ENCODE measurements around the gene ATG9B.
A peak's percentile ranks its signal among the peaks of the same experiment; 100 is the strongest.
"Not testable (repeated sequence)": the region's sequence is repeated elsewhere in the genome, so short reads cannot be mapped to it uniquely, and the experiment has no call there.

ATG9B gene

GRCh38 chr7:151047976-151048815, 23.9 kb upstream of the ATG9B start, which contains the start of gene ASIC3:
ASIC3 (plus strand) TSS chr7:151048531; CDS start chr7:151048886, 355 bp downstream.
- Mint-ChIP-seq H3K4me1 (peaks cover 7% of the 10 kb centered on the region), H3K4me3 (no peak within 1 kb of the TSS), H3K36me3 (peaks cover 5% of the 10 kb centered on the region), H3K27ac (peak within 1 kb of the TSS; percentile 76), H3K9me3 (no peaks in the 10 kb centered on the region)
- DNase-seq (ENCODE audit: low spot score in 2 of 2) (no peak), ATAC-seq (no peak)

- Mint-ChIP-seq H3K27ac (peak overlapping the region; percentile 76), H3K4me1 (no peaks in the 10 kb centered on the region), H3K36me3 (peaks cover 5% of the 10 kb centered on the region), H3K4me3 (no peak overlapping the region), H3K9me3 (no peaks in the 10 kb centered on the region)
- DNase-seq (ENCODE audit: low spot score in 2 of 2) (no peak), ATAC-seq (no peak)
Observed at GRCh38 chr7:151046603-151047573, 22.6 kb upstream of the ATG9B start.

GRCh38 chr7:151045967-151046366, 21.7 kb upstream of the ATG9B start:
- DNase-seq (ENCODE audit: low spot score in 2 of 2): no peak
- H3K4me1 Mint-ChIP-seq: no peaks in the 10 kb centered on the region
- peak overlapping the region; percentile 43 for H3K27ac Mint-ChIP-seq
- H3K36me3 Mint-ChIP-seq: peaks cover 5% of the 10 kb centered on the region
- H3K9me3 Mint-ChIP-seq: no peaks in the 10 kb centered on the region
- ATAC-seq: no peak
- H3K4me3 Mint-ChIP-seq: no peak overlapping the region

- Mint-ChIP-seq H3K36me3 (peaks cover 5% of the 10 kb centered on the region), H3K27ac (peak overlapping the region; percentile 43)
- no peak for ATAC-seq
Observed at GRCh38 chr7:151045262-151045661, 21.0 kb upstream of the ATG9B start.

GRCh38 chr7:151043959-151044358, 19.7 kb upstream of the ATG9B start:
- Mint-ChIP-seq H3K27ac (no peak overlapping the region), H3K4me3 (no peak overlapping the region), H3K4me1 (peaks cover 14% of the 10 kb centered on the region), H3K36me3 (peaks cover 11% of the 10 kb centered on the region), H3K9me3 (no peaks in the 10 kb centered on the region)
- DNase-seq (ENCODE audit: low spot score in 2 of 2): no peak
- no peak for ATAC-seq

More at GRCh38 chr7:151045262-151045661, 21.0 kb upstream of the ATG9B start:
- DNase-seq (ENCODE audit: low spot score in 2 of 2): no peak
- no peak overlapping the region for H3K4me3 Mint-ChIP-seq
- H3K9me3 Mint-ChIP-seq: no peaks in the 10 kb centered on the region
- H3K4me1 Mint-ChIP-seq: peaks cover 1% of the 10 kb centered on the region

- H3K36me3 Mint-ChIP-seq: peaks cover 12% of the 10 kb centered on the region
- not testable (repeated sequence) for H3K4me3 Mint-ChIP-seq; DNase-seq (ENCODE audit: low spot score in 2 of 2); H3K27ac Mint-ChIP-seq; ATAC-seq; H3K9me3 Mint-ChIP-seq
- peaks cover 20% of the 10 kb centered on the region for H3K4me1 Mint-ChIP-seq
Observed at GRCh38 chr7:151043449-151043848, 19.2 kb upstream of the ATG9B start.

- ATAC-seq (no peak), DNase-seq (ENCODE audit: low spot score in 2 of 2) (no peak)
- Mint-ChIP-seq H3K9me3 (no peaks in the 10 kb centered on the region), H3K4me1 (peaks cover 21% of the 10 kb centered on the region), H3K4me3 (no peak overlapping the region), H3K36me3 (peaks cover 28% of the 10 kb centered on the region), H3K27ac (peak overlapping the region; percentile 78)
Observed at GRCh38 chr7:151040616-151041375, 16.5 kb upstream of the ATG9B start.

- peak overlapping the region; percentile 97 for H3K27ac Mint-ChIP-seq
- DNase-seq (ENCODE audit: low spot score in 2 of 2): no peak
- H3K4me3 Mint-ChIP-seq: peak overlapping the region; percentile 56
- ATAC-seq: no peak
- peaks cover 28% of the 10 kb centered on the region for H3K36me3 Mint-ChIP-seq
- H3K9me3 Mint-ChIP-seq: no peaks in the 10 kb centered on the region
- H3K4me1 Mint-ChIP-seq: peaks cover 21% of the 10 kb centered on the region
Observed at GRCh38 chr7:151039850-151040548, 15.7 kb upstream of the ATG9B start.

- peaks cover 24% of the 10 kb centered on the region for H3K36me3 Mint-ChIP-seq
- peak; percentile 96 for ATAC-seq
- peaks cover 21% of the 10 kb centered on the region for H3K4me1 Mint-ChIP-seq
- peak; percentile 70 to 83 for DNase-seq (ENCODE audit: low spot score in 2 of 2)
- no peaks in the 10 kb centered on the region for H3K9me3 Mint-ChIP-seq
- H3K4me3 Mint-ChIP-seq: peak overlapping the region; percentile 56
- peak overlapping the region; percentile 97 for H3K27ac Mint-ChIP-seq
Observed at GRCh38 chr7:151038951-151039849, 14.9 kb upstream of the ATG9B start.

GRCh38 chr7:151035902-151036301, 11.6 kb upstream of the ATG9B start:
- H3K4me1 Mint-ChIP-seq: peaks cover 21% of the 10 kb centered on the region

GRCh38 chr7:151035026-151035717, 10.9 kb upstream of the ATG9B start:
- Mint-ChIP-seq H3K36me3 (peaks cover 39% of the 10 kb centered on the region), H3K27ac (peak overlapping the region; percentile 70), H3K4me3 (no peak overlapping the region), H3K4me1 (peaks cover 18% of the 10 kb centered on the region), H3K9me3 (no peaks in the 10 kb centered on the region)
- no peak for ATAC-seq
- DNase-seq (ENCODE audit: low spot score in 2 of 2): no peak

More at GRCh38 chr7:151035902-151036301, 11.6 kb upstream of the ATG9B start:
- Mint-ChIP-seq H3K9me3 (no peaks in the 10 kb centered on the region), H3K4me3 (no peak overlapping the region), H3K27ac (peak overlapping the region; percentile 70), H3K36me3 (peaks cover 34% of the 10 kb centered on the region)
- no peak for DNase-seq (ENCODE audit: low spot score in 2 of 2)
- no peak for ATAC-seq

- Mint-ChIP-seq H3K27ac (no peak overlapping the region), H3K4me1 (peaks cover 11% of the 10 kb centered on the region), H3K36me3 (peaks cover 38% of the 10 kb centered on the region), H3K9me3 (no peaks in the 10 kb centered on the region), H3K4me3 (no peak overlapping the region)
- ATAC-seq (no peak), DNase-seq (ENCODE audit: low spot score in 2 of 2) (no peak)
Observed at GRCh38 chr7:151034312-151035025, 10.2 kb upstream of the ATG9B start.

Measured in stimulated activated effector memory CD8-positive, alpha-beta T cell treated with anti-CD3 and anti-CD28 coated beads, Interleukin-12 subunit alpha, Interleukin-12 subunit beta, amount 100 ng/mL, for 72 hours (primary cell).